GM19397 (cell line): ENCODE data around the gene METTL6.
"Not testable (repeated sequence)": the region's sequence is repeated elsewhere in the genome, so short reads cannot be mapped to it uniquely, and the experiment has no call there.

Source experiments
- ATAC-seq: cut with Tn5 transposase; IDR thresholded peaks from one replicate; pipeline ENCODE4 v1.9.1; 2021; ENCODE audit warnings: mild to moderate bottlenecking, moderate library complexity; ENCODE audit not compliant: unreplicated experiment

The METTL6 gene

GRCh38 chr3:15427182-15427880, at the start of gene METTL6, which contains the start of gene EAF1:
TSS of gene METTL6 (minus strand) at chr3:15427544. CDS start at chr3:15426511, 1,033 bp downstream.
TSS of gene EAF1 (plus strand) at chr3:15427598. CDS start at chr3:15427780, 182 bp downstream.
- peak; percentile 93 for ATAC-seq

GRCh38 chr3:15476378-15476777, 49.0 kb upstream of the METTL6 start:
- ATAC-seq = no peak

GRCh38 chr3:15475161-15475560, 47.8 kb upstream of the METTL6 start:
- no peak for ATAC-seq

DNA sequence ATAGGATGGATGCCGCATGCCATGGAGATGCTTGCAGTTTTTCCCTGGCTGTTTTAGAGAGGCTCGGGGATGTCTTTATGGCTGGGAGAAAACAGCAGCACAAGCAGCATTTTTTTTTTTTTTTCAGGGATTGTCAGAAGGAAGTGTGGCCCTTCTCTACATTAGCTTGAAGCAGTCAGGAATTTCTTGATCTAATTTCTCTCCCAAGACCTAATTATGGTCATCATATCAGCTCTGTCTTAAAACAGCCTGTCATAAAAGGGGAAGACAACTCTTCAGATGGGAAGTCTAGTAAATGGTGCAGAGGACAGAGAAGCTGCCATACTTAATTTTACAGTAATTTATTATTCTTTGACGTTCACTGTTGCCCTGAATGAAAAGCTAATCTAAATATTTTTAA, 44.5 kb upstream of the METTL6 start:
- no peak for ATAC-seq

DNA sequence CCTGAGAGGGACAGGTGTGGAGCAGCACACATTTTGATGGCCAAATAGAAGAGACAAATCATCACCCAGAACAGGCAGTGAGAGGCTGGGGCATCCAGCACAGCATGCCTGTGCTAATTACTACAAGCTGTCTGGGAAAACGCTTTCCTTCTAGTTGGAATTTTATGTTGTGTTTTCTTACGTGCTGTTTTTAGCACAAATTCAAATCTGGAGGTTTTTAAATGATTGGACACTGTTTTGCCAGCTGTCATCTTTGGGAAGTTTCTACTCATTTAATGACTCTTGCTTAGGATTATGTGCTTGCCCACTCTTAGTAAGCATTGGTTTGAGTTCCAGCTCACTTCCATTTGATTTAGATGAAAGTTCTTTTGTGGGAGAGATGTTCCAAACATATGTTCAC, 43.5 kb upstream of the METTL6 start:
- no peak for ATAC-seq

DNA sequence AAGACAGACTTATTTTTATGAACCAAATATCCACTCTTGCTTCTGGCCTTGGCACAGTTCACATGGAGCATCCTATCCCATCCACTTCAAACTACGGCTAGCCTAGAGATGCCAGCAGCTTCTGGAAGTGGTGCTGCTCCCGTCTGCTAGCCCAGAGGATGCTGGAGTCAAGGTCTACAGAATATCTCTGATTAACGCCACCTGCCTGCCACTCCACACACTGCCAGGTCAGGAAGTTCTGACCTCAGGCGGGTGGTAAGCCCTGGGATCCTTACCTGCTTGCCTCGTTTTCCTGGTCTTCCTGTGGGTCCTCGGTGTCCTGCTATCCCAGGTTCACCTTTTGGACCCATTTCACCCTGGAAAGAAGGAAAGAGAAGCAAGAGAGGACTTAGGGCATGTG, 42.9 kb upstream of the METTL6 start:
- ATAC-seq = no peak

- no peak for ATAC-seq
Measured at GRCh38 chr3:15467227-15468181, 40.2 kb upstream of the METTL6 start.

- ATAC-seq = no peak
Measured at GRCh38 chr3:15465876-15466585, 38.7 kb upstream of the METTL6 start.

DNA sequence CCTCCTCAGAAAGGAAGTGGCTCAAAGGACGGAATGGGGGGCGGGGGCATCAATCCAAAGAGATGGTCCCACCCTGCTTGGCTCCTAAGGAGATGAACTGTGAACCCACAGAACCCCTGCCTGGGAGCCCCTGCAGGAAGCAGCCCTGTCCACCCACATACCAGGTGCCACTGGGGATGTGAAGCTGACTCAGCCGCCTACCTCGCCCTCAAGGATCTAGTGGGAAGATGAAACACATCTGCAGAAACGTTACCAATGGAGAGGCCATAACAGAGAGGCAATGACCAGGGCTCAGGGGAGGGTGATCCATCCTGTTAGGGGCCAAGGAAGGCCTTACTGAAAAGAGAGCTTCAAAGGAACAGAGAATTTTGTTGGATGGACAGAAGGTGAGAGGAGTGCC, 35.1 kb upstream of the METTL6 start:
- ATAC-seq = no peak

DNA sequence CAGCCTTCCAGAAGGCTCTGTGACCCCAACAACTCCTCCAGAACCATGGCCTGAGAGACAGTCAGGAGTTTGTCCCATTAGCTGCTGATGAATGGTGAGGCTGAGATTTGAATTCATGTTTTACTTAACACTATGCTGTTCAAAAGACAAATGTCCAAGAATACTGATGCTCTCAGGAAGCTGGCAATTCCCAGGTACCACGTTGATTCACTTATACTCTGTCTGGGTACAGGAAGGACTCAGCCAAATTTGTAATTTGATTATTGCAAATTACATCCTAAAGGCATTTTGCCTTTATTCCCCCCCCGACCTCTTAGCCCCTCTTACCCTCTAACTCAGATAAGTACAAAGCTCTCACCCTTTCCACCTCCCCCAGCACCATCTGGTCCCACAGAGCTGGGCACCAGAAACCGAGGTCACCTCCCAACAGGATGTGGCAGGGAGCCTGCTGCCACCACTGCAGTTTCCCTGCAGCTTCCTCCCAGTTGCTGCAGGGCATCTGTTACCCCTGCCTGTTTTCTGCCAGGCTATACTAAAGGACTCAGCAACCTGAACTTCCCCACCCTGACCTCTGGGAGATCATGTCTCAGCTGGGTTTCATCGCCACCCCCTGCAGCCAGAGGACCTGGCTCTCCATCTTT, 33.7 kb upstream of the METTL6 start:
- ATAC-seq = no peak

- ATAC-seq = no peak
Measured at GRCh38 chr3:15458212-15458780, 31.0 kb upstream of the METTL6 start.

GRCh38 chr3:15456915-15457314, 29.6 kb upstream of the METTL6 start:
- ATAC-seq = not testable (repeated sequence)

DNA sequence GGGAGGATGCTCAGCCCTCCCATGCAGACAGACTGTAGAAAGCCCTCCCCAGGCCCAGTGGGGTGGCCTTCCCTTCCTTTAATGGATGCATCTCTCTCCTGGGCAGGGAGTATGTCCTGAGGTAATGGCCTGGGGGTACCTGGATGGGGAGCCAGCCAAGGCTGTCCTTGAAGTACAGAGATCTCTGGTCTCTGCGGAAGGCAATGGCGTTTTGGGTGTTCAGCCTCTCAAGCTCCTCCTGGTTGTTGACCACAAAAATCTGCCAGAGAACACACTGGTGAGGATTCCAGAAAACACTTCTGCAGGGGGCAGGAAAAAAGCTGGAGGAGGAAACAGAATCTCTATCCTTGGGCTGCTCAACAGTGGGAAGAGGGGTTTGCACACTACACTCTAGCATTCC, 29.0 kb upstream of the METTL6 start:
- no peak for ATAC-seq

DNA sequence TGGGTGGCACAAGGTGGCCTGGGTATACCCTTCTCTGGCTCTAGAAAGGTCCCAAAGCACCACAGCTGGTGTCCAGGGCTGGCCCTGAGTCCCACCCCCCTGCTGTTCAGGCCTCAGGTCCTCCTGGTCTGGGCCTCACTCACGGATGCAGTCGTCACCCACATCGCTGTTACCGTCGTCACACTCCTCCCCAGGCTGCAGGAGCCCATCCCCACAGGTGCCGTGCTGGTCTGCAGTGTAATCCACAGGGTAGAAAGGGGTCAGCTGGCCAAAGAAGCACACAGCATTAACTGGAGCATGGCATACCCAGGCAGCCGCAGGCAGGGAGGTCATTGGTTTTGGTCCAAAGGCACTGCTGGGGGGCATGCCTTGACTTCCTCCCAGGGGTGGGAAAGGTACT, 28.4 kb upstream of the METTL6 start:
- no peak for ATAC-seq

- no peak for ATAC-seq
Measured at GRCh38 chr3:15454965-15455364, 27.6 kb upstream of the METTL6 start.

DNA sequence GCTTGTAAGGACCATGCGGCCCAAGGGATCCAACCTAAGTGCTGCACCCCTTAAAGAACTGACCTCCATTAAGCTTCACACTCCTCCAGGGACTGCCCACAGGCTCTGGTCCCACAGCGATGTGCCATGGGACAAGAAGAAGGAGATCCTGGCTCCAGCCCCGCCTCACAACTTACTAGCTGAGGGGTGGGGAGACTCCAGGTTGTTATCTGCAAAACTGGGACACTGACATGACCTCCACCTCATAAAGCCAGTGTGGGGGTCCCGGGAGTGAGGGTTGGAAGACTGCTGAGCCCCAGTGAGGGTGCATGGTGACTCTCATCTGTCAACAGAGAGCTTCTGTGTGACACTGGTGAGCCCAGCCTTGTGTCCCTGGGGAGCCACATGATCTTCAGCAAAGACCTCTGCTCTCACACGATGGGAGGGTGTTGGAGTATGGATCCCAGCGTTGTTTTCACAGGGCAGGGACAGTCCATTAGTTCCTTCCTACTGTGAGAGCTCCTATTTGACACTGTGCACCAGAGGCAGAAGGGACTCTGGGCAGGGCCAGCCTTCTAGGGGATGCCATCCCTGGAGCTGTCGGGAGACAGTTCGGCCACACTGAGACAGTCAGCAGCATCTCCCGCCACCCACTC, 26.8 kb upstream of the METTL6 start:
- ATAC-seq = no peak

- ATAC-seq = no peak
Measured at GRCh38 chr3:15453501-15453900, 26.2 kb upstream of the METTL6 start.

GRCh38 chr3:15452961-15453360, 25.6 kb upstream of the METTL6 start:
- no peak for ATAC-seq

DNA sequence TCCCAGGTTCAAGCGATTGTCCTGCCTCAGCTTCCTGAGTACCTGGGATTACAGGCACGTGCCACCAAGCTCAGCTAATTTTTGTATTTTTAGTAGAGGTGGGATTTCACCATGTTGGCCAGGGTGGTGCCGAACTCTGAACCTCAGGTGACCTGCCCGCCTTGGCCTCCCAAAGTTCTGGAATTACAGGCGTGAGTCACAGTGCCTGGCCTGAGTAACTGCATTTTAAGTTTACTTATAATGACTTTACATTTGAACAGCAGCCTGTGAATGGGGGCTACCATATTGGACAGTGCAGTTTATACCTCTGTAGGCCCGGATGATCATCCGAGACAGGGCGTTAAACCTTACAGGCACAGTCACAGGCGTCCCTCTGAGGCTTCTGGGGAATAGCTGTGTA, 24.8 kb upstream of the METTL6 start:
- no peak for ATAC-seq
